22Rv1 (cell line): ENCODE measurements around the gene RPRD1A.
A peak's percentile ranks its signal among the peaks of the same experiment; 100 is the strongest.

Source experiments
- H3K27ac ChIP-seq: fragments of 450-650 bp; 2 replicates; pipeline ENCODE4 v1.5.1; 2017
- ZFX ChIP-seq: fragments of 450-650 bp; IDR thresholded peaks from 2 replicates; pipeline ENCODE4 v1.6.1; 2017; ENCODE audit warnings: antibody characterized with exemption, borderline replicate concordance
- TF ChIP-seq, protein P1 (sequence below): fragments of 450-650 bp; IDR thresholded peaks from 2 replicates; pipeline ENCODE4 v1.5.1; 2017; ENCODE audit warnings: mild to moderate bottlenecking

The RPRD1A gene

DNA sequence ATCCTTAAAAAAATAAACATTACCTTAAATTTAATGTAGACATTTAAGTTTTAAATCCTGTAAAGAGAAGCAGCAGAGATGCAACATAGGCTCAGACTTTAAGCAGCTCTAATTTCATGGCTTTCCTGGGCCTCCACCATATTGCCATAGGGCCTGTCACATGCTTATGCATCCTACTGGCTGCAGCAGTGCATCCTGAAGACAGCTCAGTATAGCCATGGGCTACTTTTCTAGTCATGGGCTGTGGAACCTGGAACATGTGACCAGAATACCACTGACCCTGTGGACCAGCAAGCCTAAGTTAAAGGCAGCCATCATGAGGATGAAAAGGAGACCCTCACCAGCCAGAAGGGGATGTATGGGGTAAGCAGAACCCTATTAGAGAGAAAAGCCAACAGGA, 84.2 kb downstream of the RPRD1A start:
- no peak overlapping the region for H3K27ac ChIP-seq

DNA sequence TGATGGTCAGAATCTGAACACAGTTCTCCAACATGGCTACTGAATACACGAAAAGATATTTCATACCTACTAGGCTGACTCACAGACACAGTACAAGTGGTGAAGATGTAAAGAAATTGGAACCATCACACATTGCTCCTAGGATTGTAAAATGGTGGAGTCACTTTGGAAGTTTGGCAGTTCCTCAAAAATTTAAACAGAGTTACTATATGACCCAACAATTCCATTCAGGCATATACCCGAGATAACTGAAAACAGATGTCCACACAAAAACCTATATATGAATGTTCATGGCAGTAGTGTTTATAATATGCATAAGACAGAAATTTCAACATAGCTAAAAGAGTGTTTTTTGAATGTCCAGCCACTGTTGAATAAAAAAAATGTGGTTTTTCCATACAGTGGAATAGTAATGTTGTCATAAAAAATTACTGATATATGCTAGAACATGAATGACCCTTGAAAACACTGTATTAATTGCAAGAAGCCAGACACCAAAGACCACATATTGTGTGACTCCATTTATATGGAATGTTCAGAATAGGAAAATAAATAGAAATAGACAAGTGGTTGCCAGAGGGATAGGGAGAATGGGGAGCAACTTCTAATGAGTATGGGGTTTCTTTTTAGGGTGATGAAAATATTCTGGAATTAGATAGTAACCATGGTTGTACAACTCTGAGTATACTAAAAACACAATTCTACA, 84.8 kb downstream of the RPRD1A start:
- TF ChIP-seq ZFX: no peak
- TF ChIP-seq, protein P1, sequence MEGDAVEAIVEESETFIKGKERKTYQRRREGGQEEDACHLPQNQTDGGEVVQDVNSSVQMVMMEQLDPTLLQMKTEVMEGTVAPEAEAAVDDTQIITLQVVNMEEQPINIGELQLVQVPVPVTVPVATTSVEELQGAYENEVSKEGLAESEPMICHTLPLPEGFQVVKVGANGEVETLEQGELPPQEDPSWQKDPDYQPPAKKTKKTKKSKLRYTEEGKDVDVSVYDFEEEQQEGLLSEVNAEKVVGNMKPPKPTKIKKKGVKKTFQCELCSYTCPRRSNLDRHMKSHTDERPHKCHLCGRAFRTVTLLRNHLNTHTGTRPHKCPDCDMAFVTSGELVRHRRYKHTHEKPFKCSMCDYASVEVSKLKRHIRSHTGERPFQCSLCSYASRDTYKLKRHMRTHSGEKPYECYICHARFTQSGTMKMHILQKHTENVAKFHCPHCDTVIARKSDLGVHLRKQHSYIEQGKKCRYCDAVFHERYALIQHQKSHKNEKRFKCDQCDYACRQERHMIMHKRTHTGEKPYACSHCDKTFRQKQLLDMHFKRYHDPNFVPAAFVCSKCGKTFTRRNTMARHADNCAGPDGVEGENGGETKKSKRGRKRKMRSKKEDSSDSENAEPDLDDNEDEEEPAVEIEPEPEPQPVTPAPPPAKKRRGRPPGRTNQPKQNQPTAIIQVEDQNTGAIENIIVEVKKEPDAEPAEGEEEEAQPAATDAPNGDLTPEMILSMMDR: no peak
- H3K27ac ChIP-seq: no peak overlapping the region

More for the DNA sequence above, 84.2 kb downstream of the RPRD1A start:
- TF ChIP-seq ZFX: no peak
- TF ChIP-seq, protein P1: no peak

DNA sequence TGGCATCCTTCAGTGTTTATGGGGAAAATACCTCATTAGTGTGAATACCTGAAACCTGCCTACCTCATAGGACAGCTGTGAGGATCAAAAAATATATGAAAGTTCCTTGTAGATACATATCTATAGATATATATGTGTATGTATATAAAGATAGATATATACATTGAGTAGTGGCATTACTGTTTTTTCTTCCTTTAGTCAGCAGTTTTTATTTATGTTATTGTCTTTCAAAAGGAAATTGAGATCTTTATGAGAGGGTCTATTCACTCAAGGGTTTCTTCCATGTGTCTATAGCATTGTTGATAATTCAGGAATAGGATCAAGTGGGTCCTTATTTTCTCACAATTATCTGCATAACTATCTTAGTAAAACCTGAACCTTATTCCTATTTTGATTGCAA, 88.2 kb downstream of the RPRD1A start:
- TF ChIP-seq ZFX: no peak
- TF ChIP-seq, protein P1: no peak
- H3K27ac ChIP-seq: no peak overlapping the region

DNA sequence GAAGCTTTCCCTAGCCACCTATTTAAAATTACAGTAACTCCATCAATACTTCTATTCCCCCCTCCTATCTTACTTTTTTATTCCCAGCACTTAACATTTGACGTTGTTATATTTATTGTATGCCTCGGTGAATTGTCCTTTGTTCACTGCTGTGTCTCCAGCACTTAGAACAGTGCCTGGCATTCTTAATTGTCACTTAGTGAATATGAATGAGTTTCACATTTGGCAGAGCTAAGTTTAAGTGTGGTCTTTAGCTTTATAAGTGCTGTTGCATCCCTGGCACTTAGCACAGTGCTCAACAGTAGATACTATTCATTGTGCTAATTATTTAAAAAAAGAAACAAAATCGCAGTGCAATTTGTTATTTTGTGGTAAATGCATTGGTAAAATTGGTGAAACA, 93.2 kb downstream of the RPRD1A start:
- TF ChIP-seq ZFX: no peak
- TF ChIP-seq, protein P1: no peak
- no peak overlapping the region for H3K27ac ChIP-seq

DNA sequence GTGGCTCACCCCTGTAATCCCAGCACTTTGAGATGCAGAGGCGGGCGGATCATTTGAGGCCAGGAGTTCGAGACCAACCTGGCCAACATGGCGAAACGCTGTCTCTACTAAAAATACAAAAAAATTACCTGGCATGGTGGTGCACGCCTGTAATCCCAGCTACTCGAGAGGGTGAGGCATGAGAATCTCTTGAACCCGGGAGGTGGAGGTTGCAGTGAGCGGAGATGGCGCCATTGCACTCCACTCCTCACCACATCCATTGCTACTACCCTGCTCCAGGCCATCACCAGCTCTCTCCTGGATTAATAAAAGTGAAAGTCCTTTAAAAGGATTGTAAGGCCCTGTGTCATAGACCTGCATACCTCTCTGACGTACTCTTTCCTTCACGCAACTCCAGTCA, 93.7 kb downstream of the RPRD1A start:
- no peak overlapping the region for H3K27ac ChIP-seq
- TF ChIP-seq, protein P1: no peak
- TF ChIP-seq ZFX: no peak

DNA sequence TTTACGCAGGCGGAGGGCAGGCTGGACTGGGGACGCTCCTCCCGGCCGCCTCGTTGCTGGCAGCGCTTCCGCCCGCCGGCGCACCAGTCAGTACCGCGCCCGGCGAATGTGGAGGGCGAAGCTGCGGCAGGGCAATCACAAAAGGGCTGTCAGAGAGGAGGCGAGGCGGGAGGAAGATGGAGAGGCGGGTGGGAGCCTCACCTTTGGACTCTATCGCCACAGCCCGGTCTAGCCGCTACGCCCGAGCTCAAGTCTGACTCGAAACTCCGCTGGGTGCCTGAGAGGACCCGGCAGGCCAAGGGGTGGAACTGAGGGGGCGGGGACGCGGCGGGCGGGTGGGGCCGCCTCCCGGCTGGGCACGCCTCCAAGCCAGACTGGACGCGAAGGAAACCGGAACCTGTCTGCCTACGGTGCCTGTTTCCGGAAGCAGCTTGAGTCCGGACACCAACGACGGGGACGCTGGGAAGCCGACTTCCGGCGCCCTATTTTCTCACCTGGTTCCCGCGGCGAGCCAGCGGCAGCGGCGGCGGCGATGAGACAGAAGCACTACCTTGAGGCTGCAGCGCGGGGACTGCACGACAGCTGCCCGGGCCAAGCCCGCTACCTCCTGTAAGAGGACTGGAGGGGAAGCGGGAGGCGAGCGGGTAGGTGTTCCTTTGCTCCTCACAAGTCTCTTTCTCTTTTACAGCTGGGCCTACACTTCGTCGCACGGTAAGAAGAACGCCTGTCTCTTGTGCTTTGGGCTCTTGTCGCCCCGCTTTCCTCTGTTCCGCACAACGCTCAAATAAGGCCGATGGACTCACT, 95.0 kb downstream of the RPRD1A start, which contains the start of gene RMP24:
RMP24 (plus strand) TSS at position 483 of the 804 bp plus-strand sequence.
- TF ChIP-seq, protein P1: no peak
- TF ChIP-seq ZFX: no peak

DNA sequence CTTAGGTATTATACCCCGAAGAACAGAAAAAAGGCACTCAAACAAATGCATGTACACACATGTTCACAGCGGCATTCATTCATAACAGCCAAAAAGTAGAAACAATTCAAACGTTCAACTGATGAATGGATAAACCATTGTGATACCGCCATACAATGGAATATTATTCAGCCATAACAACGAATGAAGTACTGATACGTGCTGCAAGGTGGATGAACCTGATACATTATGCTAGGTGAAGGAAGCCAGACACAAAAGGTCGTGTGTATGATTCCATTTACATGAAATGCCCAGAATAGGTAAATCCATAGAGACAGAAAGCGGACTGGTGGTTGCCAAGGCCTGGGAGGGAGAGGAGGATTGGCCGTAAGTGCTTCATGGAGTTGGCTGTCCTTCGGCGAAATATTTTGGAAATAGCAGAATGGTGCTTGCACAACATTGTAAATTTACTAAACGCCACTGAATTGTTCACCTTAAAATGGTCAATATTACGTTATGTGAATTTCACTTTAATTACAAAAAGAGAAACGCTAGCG, 95.6 kb downstream of the RPRD1A start:
- TF ChIP-seq, protein P1: no peak
- TF ChIP-seq ZFX: no peak
- peak overlapping the region; percentile 92 for H3K27ac ChIP-seq

More for the DNA sequence above, 95.0 kb downstream of the RPRD1A start, which contains the start of gene RMP24:
- H3K27ac ChIP-seq: peak within 1 kb of the TSS; percentile 92
